Measurements from ENCODE around the gene STARD13.

GRCh38 chr13:33235078-33235477, 50.5 kb downstream of the STARD13 start:
- TF ChIP-seq CTCF (IDR thresholded peaks at IDR 0.05), result no peak
- no peak for TF ChIP-seq POLR2AphosphoS5 (IDR thresholded peaks at IDR 0.05)
